Cardiac muscle cell (in vitro differentiated cells and primary cell): ENCODE measurements around the gene BNC2. TPM values are rescaled to one million over a fixed set of nuclear protein-coding genes. Genes with fewer than 3 reads are reported as not detected.

Source experiments
- DNase-seq, 2 donors: peaks; one replicate each; pipeline versions ENCODE4 v3.0.0 to v3.0.0-alpha.2; 2010 to 2017; ENCODE audit warnings: low read depth in 1 of 2, low spot score in 1 of 2
- H3K27ac ChIP-seq: fragments of 200-600 bp; sonication (generic); 2 replicates; pipeline ENCODE4 v1.5.1; 2016
- H3K27me3 ChIP-seq: fragments of 200-600 bp; sonication (generic); 2 replicates; pipeline ENCODE4 v1.6.0; 2016; ENCODE audit warnings: control low read depth
- H3K36me3 ChIP-seq: fragments of 200-600 bp; sonication (generic); 2 replicates; pipeline ENCODE4 v1.5.1; 2016; ENCODE audit warnings: control low read depth
- H3K4me1 ChIP-seq: fragments of 200-600 bp; sonication (generic); 2 replicates; pipeline ENCODE4 v1.8.1; 2017; ENCODE audit warnings: low read depth, mild to moderate bottlenecking, mixed run types
- H3K4me3 ChIP-seq: fragments of 200-600 bp; sonication (generic); 2 replicates; pipeline ENCODE4 v1.5.1; 2016; ENCODE audit warnings: mild to moderate bottlenecking
- H3K9me3 ChIP-seq: fragments of 200-600 bp; sonication (generic); 2 replicates; pipeline ENCODE4 v1.5.1; 2017; ENCODE audit warnings: low read depth, mild to moderate bottlenecking, control low read depth
- polyA plus RNA-seq: library from polyadenylated mRNA; unstranded; fragments of >200 nt; fragmentation: Nextera tagmentation; extraction: Ambion mirVana; gene quantifications from 2 replicates; pipeline ENCODE4 v1.2.1, GENCODE V29; 2016
- total RNA-seq: library from RNA; depleted of rRNA; stranded (reverse); fragments of >200 nt; gene quantifications from 2 replicates; pipeline ENCODE4 v1.2.3, GENCODE V29; 2016
- TF ChIP-seq, protein P1 (sequence below): IDR thresholded peaks from 2 replicates; pipeline ENCODE4 v1.5.1; 2012; ENCODE audit warnings: low read depth, mild to moderate bottlenecking, low read length

The BNC2 gene
- total and polyA plus RNA-seq, 2 experiments from 2014 or later: 0.54 to 0.55 TPM

DNA sequence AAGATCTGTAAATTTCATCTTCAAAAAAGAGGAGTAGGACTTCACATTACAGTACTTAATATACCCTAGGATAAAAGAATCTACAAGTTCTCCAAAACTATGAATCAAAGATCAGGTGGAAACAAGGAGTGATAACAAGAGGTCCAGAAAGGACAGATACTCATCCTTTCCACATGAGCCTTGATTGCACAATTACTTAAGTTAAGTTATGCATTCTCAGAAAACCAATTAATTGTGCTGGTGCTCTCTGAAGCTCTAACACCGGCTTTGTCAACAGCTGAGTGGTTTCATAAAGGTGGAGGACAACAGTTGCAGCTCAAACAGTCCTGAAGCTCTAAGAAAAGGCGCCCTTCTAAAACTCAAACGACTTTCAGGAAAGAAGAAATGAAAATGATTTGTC is 251.9 kb downstream of the BNC2 start:
- no peaks in the 10 kb centered on the region for H3K9me3 ChIP-seq
- H3K27me3 ChIP-seq: peaks cover 29% of the 10 kb centered on the region
- H3K36me3 ChIP-seq: no peaks in the 10 kb centered on the region
- no peaks in the 10 kb centered on the region for H3K4me1 ChIP-seq
- no peak overlapping the region for H3K27ac ChIP-seq
- no peak overlapping the region for H3K4me3 ChIP-seq
- TF ChIP-seq, protein P1, sequence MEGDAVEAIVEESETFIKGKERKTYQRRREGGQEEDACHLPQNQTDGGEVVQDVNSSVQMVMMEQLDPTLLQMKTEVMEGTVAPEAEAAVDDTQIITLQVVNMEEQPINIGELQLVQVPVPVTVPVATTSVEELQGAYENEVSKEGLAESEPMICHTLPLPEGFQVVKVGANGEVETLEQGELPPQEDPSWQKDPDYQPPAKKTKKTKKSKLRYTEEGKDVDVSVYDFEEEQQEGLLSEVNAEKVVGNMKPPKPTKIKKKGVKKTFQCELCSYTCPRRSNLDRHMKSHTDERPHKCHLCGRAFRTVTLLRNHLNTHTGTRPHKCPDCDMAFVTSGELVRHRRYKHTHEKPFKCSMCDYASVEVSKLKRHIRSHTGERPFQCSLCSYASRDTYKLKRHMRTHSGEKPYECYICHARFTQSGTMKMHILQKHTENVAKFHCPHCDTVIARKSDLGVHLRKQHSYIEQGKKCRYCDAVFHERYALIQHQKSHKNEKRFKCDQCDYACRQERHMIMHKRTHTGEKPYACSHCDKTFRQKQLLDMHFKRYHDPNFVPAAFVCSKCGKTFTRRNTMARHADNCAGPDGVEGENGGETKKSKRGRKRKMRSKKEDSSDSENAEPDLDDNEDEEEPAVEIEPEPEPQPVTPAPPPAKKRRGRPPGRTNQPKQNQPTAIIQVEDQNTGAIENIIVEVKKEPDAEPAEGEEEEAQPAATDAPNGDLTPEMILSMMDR: no peak
- DNase-seq: no peak

GRCh38 chr9:16616686-16617085 is 253.8 kb downstream of the BNC2 start:
- Histone ChIP-seq H3K4me3 (no peak overlapping the region), H3K27ac (no peak overlapping the region), H3K36me3 (no peaks in the 10 kb centered on the region), H3K9me3 (no peaks in the 10 kb centered on the region), H3K27me3 (peaks cover 31% of the 10 kb centered on the region), H3K4me1 (no peaks in the 10 kb centered on the region)
- DNase-seq: no peak
- TF ChIP-seq, protein P1: no peak

DNA sequence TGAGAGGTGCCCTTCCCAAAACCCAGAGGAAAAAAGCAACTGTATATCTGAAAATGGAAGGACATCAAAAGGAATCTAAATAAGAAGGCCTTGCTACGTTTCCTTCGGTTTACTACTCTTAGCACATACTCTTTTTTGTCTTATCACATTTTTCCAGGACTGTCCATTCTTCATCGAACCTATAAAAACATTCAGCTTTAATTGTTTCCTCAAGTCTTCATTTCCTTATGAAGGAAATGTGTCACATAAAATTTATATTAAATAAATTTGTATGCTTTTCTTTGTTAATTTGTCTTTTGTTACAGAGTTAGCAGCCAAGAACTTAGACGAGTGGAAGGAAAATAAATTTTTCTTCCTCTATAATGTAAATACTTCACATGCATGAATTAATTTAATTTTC is 255.0 kb downstream of the BNC2 start:
- Histone ChIP-seq H3K27ac (no peak overlapping the region), H3K9me3 (no peaks in the 10 kb centered on the region), H3K36me3 (no peaks in the 10 kb centered on the region), H3K4me1 (no peaks in the 10 kb centered on the region), H3K27me3 (peaks cover 27% of the 10 kb centered on the region), H3K4me3 (no peak overlapping the region)
- DNase-seq: no peak
- TF ChIP-seq, protein P1: no peak

DNA sequence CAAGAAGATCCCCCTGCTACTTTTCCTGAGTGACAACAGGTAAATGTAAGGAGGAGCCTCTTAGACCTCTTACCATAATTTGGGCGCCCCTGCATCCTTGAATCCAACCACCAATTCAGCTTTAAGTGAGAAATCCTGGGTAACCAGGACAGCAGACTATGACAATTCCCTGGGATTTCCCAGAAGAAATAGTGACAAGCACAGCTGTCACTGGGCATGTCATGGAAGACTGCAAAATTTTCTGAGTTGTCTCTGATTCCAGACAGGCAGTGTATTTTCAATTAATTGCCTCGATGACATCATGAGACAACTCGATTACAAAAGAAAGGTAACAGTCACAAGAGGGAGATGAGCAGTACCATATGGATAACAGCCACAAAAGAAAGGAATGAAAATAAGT is 256.9 kb downstream of the BNC2 start:
- H3K27me3 ChIP-seq: peaks cover 26% of the 10 kb centered on the region
- H3K27ac ChIP-seq: no peak overlapping the region
- TF ChIP-seq, protein P1: no peak
- no peaks in the 10 kb centered on the region for H3K36me3 ChIP-seq
- no peak overlapping the region for H3K4me3 ChIP-seq
- DNase-seq: no peak
- H3K4me1 ChIP-seq: no peaks in the 10 kb centered on the region
- H3K9me3 ChIP-seq: no peaks in the 10 kb centered on the region

GRCh38 chr9:16613051-16613450 is 257.4 kb downstream of the BNC2 start:
- Histone ChIP-seq H3K27ac (no peak overlapping the region), H3K36me3 (no peaks in the 10 kb centered on the region), H3K27me3 (peaks cover 23% of the 10 kb centered on the region), H3K4me1 (no peaks in the 10 kb centered on the region), H3K4me3 (no peak overlapping the region), H3K9me3 (no peaks in the 10 kb centered on the region)
- DNase-seq: no peak
- TF ChIP-seq, protein P1: no peak

DNA sequence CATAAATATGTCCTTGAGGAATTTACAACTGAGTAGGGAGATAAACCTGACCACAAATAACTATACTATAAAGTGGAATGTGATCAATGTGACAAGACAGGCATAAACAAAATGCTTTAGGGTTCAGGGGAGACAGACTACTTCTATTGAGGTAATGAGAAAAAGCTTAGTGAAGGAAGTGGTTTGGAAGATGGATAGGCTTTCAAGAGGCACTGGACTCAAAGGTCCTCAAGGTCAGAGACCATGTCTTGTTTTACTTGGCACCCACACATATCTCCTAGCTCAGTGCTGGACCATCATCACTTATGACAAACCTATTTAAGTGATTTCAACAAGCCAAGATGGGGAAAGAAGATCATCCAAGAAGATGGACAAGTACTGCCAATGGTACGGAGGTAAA is 257.8 kb downstream of the BNC2 start:
- H3K4me3 ChIP-seq: no peak overlapping the region
- H3K36me3 ChIP-seq: no peaks in the 10 kb centered on the region
- no peak overlapping the region for H3K27ac ChIP-seq
- TF ChIP-seq, protein P1: no peak
- H3K27me3 ChIP-seq: peaks cover 21% of the 10 kb centered on the region
- no peaks in the 10 kb centered on the region for H3K4me1 ChIP-seq
- H3K9me3 ChIP-seq: no peaks in the 10 kb centered on the region
- DNase-seq: no peak
